H1 (cell line): ENCODE data around the gene PTH2R. TPM values are rescaled to one million over a fixed set of nuclear protein-coding genes. Genes with fewer than 3 reads are reported as not detected.

Experiments
- polyA plus RNA-seq, 7 experiments: library from polyadenylated mRNA; depleted of rRNA in 3 of 7; stranded (reverse) in 5 of 7; unstranded in 2 of 7; fragments of >200 nt in 5 of 7; fragments of 200-250 nt in 2 of 7; gene quantifications; 1 replicate in 5 of 7; 2 replicates in 1 of 7; 4 replicates in 1 of 7; pipeline versions ENCODE4 v1.2.1 to v1.2.3, GENCODE V29; 2011 to 2013; ENCODE audit warnings: missing spikeins in 2 of 7, mixed read lengths in 2 of 7
- total RNA-seq: library from RNA; stranded (reverse); fragmentation: NEBNext Ultra II Directional; extraction: Animal tissue kit (Norgen Biotek cat#: 25700); gene quantifications from 2 replicates; pipeline ENCODE4 v1.2.1, GENCODE V29; 2021
- TF ChIP-seq, protein P1 (sequence below), 3 experiments: IDR thresholded peaks; 1 replicate in 2 of 3; 2 replicates in 1 of 3; pipeline versions ENCODE4 v1.5.1 to v1.6.1; 2011; ENCODE audit warnings: low read length in 3 of 3, mild to moderate bottlenecking in 3 of 3, inconsistent platforms in 2 of 3, low read depth in 1 of 3, moderate library complexity in 1 of 3; ENCODE audit not compliant: insufficient read depth in 1 of 3; ENCODE audit errors: control extremely low read depth in 1 of 3

Gene PTH2R
- total and polyA plus RNA-seq, 2 of the 8 experiments (the other 6 are each of a cell fraction or from before 2014, with no cell fraction given) = 0.19 to 0.38 TPM

GRCh38 chr2:208399201-208399600 is 7.4 kb upstream of the PTH2R start (continued):
- TF ChIP-seq, protein P1, sequence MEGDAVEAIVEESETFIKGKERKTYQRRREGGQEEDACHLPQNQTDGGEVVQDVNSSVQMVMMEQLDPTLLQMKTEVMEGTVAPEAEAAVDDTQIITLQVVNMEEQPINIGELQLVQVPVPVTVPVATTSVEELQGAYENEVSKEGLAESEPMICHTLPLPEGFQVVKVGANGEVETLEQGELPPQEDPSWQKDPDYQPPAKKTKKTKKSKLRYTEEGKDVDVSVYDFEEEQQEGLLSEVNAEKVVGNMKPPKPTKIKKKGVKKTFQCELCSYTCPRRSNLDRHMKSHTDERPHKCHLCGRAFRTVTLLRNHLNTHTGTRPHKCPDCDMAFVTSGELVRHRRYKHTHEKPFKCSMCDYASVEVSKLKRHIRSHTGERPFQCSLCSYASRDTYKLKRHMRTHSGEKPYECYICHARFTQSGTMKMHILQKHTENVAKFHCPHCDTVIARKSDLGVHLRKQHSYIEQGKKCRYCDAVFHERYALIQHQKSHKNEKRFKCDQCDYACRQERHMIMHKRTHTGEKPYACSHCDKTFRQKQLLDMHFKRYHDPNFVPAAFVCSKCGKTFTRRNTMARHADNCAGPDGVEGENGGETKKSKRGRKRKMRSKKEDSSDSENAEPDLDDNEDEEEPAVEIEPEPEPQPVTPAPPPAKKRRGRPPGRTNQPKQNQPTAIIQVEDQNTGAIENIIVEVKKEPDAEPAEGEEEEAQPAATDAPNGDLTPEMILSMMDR (IDR thresholded peaks at IDR 0.05; ENCODE audit: control extremely low read depth in 1 of 3, insufficient read depth in 1 of 3, low read depth in 1 of 3, low read length in 3 of 3) = no peak
